Activated CD4-positive, alpha-beta memory T cell treated with anti-CD3 and anti-CD28 coated beads, Interleukin-2, amount 10 ng/mL, durations not matched to agents 7 days and 5 days (primary cell): ENCODE data around the gene ILF3. TPM values are rescaled to one million over a fixed set of nuclear protein-coding genes. Genes with fewer than 3 reads are reported as not detected.

ENCODE experiments used
- CTCF ChIA-PET: fragments of 350-600 bp; sonication (Branson Sonifier 250); formaldehyde crosslinking; loops from one replicate; lab custom pipeline; 2021; ENCODE audit warnings: antibody characterized with exemption, inconsistent platforms; lab: Charles Lee
- POLR2A ChIA-PET: fragments of 350-600 bp; sonication (Branson Sonifier 250); formaldehyde crosslinking; loops from one replicate; lab custom pipeline; 2021; ENCODE audit warnings: antibody characterized with exemption; lab: Charles Lee
- DNase-seq: peaks from one replicate; pipeline ENCODE4 v3.0.0-alpha.2; 2020
- H3K27ac Mint-ChIP-seq: one replicate; pipeline ENCODE4 v1.8.0; 2021; ENCODE audit warnings: mild to moderate bottlenecking, mixed read lengths
- H3K27me3 Mint-ChIP-seq: one replicate; pipeline ENCODE4 v1.8.0; 2021; ENCODE audit warnings: mixed read lengths
- H3K36me3 Mint-ChIP-seq: one replicate; pipeline ENCODE4 v1.8.0; 2021; ENCODE audit warnings: low read depth, mixed read lengths
- H3K4me1 Mint-ChIP-seq: one replicate; pipeline ENCODE4 v1.8.0; 2021; ENCODE audit warnings: mixed read lengths
- H3K4me3 Mint-ChIP-seq: one replicate; pipeline ENCODE4 v1.8.0; 2021; ENCODE audit warnings: mild to moderate bottlenecking, mixed read lengths
- H3K9me3 Mint-ChIP-seq: one replicate; pipeline ENCODE4 v1.8.0; 2021; ENCODE audit warnings: mixed read lengths
- total RNA-seq, 2 experiments: library from RNA; stranded (reverse); gene quantifications; one replicate each; pipeline ENCODE4 v1.2.3, GENCODE V29; 2021

ILF3 gene
- total RNA-seq, 2 experiments from 2014 or later, result 301 to 324 TPM

DNA sequence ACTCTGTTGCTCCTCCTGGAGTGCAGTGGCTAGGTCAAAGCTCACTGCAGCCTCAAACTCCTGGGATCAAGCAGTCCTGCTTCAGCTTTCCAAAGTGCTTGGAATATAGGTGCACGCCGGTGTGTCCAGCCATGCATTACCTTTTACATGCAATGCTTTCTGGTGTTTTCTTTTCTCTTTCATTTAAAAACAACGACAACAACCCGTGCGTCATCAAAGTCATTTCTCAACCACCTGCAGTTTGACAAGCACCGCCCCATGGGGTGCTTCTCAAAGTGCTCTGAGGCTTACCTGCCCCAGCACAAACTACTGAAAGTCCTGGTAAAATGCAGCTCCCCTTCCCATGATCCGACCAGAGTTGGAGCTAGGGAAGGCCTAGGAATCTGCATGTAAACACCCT is 54.1 kb downstream of the ILF3 start:
- ChIA-PET CTCF (interaction anchor here (1.6 kb wide), 1 partner anchor 9 kb away, joined by 4 read pairs; the partner anchor contains the start of gene DNM2), POLR2A (no interaction called here)
- H3K4me3 Mint-ChIP-seq, result no peak overlapping the region
- H3K27me3 Mint-ChIP-seq, result no peaks in the 10 kb centered on the region
- no peak for DNase-seq
- H3K4me1 Mint-ChIP-seq, result no peaks in the 10 kb centered on the region
- H3K36me3 Mint-ChIP-seq, result no peaks in the 10 kb centered on the region
- no peak overlapping the region for H3K27ac Mint-ChIP-seq
- no peaks in the 10 kb centered on the region for H3K9me3 Mint-ChIP-seq

DNA sequence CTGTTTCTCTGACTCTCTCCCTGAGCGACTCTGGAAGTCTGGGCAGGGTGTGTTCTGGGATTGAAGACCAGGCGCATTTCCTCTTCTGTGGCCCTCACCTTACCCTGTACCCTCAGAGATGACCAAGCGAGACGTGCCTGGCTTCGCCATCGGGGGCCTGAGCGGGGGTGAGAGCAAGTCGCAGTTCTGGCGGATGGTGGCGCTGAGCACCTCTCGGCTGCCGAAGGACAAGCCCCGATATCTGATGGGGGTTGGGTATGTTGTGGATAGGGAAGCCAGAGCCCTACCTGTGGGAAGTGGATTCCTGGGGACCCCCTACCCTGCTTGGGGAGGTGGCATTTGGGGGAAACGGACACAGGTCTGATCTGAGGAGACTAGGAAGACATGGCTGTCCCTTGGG is 57.9 kb downstream of the ILF3 start:
- ChIA-PET CTCF (no interaction called here), POLR2A (no interaction called here)
- Mint-ChIP-seq H3K9me3 (no peaks in the 10 kb centered on the region), H3K4me1 (peaks cover 7% of the 10 kb centered on the region), H3K4me3 (no peak overlapping the region), H3K27ac (no peak overlapping the region), H3K27me3 (no peaks in the 10 kb centered on the region), H3K36me3 (peaks cover 5% of the 10 kb centered on the region)
- no peak for DNase-seq

DNA sequence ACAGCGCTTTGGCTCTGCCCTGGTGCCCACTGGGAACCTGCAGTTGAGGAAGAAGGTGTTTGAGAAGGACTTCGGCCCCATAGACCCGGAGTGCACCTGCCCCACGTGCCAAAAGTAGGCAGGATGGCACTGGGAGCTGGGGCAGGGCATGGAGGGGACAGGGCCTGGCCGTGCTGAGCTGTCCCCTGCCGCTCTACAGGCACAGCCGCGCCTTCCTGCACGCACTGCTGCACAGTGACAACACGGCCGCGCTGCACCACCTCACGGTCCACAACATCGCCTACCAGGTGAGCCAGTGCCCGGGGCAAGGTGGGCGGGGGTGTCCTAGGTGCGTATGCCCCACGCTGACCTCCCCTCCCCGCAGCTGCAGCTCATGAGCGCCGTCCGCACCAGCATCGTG is 58.6 kb downstream of the ILF3 start:
- no peak for DNase-seq
- Mint-ChIP-seq H3K27ac (no peak overlapping the region), H3K36me3 (peaks cover 5% of the 10 kb centered on the region), H3K4me1 (peaks cover 11% of the 10 kb centered on the region), H3K9me3 (no peaks in the 10 kb centered on the region), H3K4me3 (no peak overlapping the region), H3K27me3 (no peaks in the 10 kb centered on the region)
- CTCF ChIA-PET, result no interaction called here
- POLR2A ChIA-PET, result no interaction called here

DNA sequence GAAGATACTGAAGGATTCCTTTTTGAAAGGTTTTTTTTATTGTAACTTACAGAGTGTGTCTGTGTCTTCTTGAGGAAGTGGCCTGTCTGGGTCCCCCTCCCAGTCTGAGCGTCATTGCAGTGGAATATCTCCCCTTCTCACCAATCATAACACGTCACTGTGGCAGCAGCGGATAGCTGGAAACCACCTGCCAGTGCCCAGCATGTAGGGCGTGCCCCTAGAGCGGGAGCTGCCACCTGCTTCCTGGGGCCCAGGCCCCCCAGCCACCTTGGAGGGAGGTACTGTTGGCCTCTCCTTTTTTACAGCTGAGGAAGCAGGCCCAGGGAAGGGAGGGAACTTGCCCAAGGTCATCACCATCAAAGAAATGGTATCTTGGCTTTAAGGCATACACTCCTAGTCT is 59.2 kb downstream of the ILF3 start:
- DNase-seq, result no peak
- H3K27ac Mint-ChIP-seq, result no peak overlapping the region
- H3K27me3 Mint-ChIP-seq, result no peaks in the 10 kb centered on the region
- no peaks in the 10 kb centered on the region for H3K9me3 Mint-ChIP-seq
- POLR2A ChIA-PET, result no interaction called here
- CTCF ChIA-PET, result interaction anchor here (1.1 kb wide), 1 partner anchor 107 kb away, joined by 3 read pairs; no protein-coding TSS in a partner anchor
- H3K4me1 Mint-ChIP-seq, result peaks cover 11% of the 10 kb centered on the region
- no peak overlapping the region for H3K4me3 Mint-ChIP-seq
- H3K36me3 Mint-ChIP-seq, result peaks cover 5% of the 10 kb centered on the region

DNA sequence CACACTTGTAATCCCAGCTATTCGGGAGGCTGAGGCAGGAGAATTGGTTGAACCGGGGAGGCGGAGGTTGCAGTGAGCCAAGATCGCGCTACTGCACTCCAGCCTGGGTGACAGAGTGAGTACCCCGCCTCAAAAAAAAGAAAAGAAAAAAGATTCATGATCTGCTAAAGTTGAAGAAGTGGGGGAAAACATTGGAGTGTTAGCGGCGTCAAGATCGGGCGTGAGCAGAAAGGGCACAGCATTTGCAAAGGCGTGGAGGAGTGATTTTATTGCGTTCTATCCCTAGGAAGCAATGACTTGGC is 62.9 kb downstream of the ILF3 start:
- CTCF ChIA-PET, result interaction anchor here (0.5 to 4.9 kb wide), 36 partner anchors 8 to 224 kb away, joined by 3 to 138 read pairs (median 6); partner anchors contain the start of genes QTRT1 and TMED1
- peak overlapping the region; percentile 80 for H3K27ac Mint-ChIP-seq
- peak overlapping the region; percentile 99 for H3K4me3 Mint-ChIP-seq
- H3K36me3 Mint-ChIP-seq, result peaks cover 10% of the 10 kb centered on the region
- no peak for DNase-seq
- POLR2A ChIA-PET, result interaction anchor here (0.9 to 4.1 kb wide), 17 partner anchors 11 to 156 kb away, joined by 3 to 32 read pairs (median 7); partner anchors contain the start of genes QTRT1 and TMED1
- no peaks in the 10 kb centered on the region for H3K27me3 Mint-ChIP-seq
- peaks cover 32% of the 10 kb centered on the region for H3K4me1 Mint-ChIP-seq
- H3K9me3 Mint-ChIP-seq, result no peaks in the 10 kb centered on the region

DNA sequence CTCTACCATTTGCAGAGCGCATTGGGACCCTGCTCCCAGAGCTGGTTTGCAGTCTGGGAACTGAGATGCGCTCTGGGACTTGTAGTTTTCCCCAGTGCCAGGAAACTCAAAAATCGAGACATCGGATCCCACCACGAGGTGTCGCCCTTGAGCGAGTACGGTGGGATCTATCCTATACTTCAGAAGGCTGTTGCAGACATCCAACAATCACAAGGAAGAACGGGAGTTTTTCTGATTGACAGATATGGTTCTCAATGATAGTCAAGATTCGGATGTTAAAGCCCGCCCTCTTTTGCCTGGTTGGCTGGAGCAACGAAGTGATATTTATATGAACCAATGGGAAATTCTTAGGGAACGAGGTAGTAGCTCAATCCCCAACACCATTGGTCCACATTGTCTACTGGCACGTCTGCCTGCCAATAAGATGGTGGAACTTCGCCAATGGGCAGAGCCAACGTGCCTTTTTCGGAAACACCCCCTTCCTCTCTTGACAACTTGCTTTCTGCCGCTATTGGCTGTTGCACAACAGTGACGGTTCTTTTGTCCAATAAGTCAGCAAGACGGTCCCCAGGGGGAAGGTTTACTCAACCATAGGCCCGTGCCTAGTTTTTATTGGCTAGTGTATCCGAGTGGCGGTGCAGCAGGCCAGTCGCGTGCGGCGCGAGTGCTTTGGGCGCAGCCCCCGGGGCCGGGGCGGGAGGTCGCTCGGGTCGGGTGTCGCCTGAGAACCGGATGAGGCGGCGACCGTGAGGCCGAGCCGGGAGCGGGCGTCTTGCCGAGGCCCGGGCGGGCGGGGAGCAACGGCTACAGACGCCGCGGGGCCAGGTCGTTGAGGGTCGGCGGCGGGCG is 63.4 kb downstream of the ILF3 start, which contains the start of gene DNM2:
Gene DNM2, plus strand, starts transcription at position 724 of the 849 bp plus-strand sequence. CDS start 164 bp downstream, outside the sequence.
- H3K4me1 Mint-ChIP-seq, result peaks cover 34% of the 10 kb centered on the region
- no peaks in the 10 kb centered on the region for H3K27me3 Mint-ChIP-seq
- H3K27ac Mint-ChIP-seq, result peak within 1 kb of the TSS; percentile 86
- peak within 1 kb of the TSS; percentile 99 for H3K4me3 Mint-ChIP-seq
- peaks cover 12% of the 10 kb centered on the region for H3K36me3 Mint-ChIP-seq
- ChIA-PET CTCF (interaction anchor here (0.5 to 4.9 kb wide), 42 partner anchors 9 to 338 kb away, joined by 3 to 138 read pairs (median 5); partner anchors contain the start of genes QTRT1, TMED1 and TYK2), POLR2A (interaction anchor here (0.9 to 4.1 kb wide), 30 partner anchors 10 to 376 kb away, joined by 3 to 32 read pairs (median 6); partner anchors contain the start of genes QTRT1 and TMED1)
- H3K9me3 Mint-ChIP-seq, result no peaks in the 10 kb centered on the region
- peak; percentile 98 for DNase-seq

DNA sequence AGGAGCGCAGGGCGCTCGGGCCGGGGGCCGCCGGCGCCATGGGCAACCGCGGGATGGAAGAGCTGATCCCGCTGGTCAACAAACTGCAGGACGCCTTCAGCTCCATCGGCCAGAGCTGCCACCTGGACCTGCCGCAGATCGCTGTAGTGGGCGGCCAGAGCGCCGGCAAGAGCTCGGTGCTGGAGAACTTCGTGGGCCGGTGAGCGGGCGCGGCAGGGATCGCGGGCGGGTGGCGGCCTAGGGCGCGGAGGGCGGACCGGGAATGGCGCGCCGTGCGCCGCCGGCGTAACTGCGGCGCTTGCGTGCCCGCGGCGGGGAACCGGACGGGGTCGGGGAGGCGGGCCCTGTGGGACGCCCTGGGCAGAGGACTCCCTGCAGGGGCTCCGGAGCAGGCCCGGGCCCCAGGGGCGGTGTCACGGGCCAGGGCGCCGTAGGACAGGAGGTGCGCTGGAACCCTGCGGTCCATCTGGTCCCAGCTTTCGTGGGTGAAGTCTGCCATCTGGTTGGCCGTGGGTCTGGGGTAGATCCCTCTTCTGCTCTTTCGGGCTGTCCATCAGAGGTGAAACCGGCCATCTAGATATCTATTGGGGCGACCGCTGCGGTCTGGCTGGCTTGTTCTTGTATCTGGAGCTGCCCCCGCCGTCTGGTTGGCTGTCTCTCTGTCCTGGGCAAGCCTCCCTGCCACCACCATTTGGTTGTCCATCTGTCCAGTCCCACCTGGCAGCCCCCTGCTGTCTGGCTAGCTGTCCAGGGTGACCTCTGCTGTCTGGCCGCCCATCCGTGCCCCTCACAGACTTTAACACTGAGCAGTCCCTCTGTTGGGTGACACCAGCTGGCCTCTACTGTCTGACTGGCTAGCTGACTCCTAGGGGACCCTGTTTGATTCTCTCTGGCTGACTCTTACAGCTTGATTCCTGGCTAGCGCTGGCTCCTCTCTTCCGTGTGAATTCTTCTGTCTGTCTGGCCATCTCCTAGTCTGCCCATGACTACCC is 64.4 kb downstream of the ILF3 start:
- no peaks in the 10 kb centered on the region for H3K27me3 Mint-ChIP-seq
- H3K27ac Mint-ChIP-seq, result peak overlapping the region; percentile 86
- DNase-seq, result peak; percentile 64
- POLR2A ChIA-PET, result interaction anchor here (0.7 to 4.1 kb wide), 31 partner anchors 9 to 375 kb away, joined by 3 to 32 read pairs (median 5); partner anchors contain the start of genes QTRT1 and TMED1
- no peaks in the 10 kb centered on the region for H3K9me3 Mint-ChIP-seq
- peaks cover 37% of the 10 kb centered on the region for H3K4me1 Mint-ChIP-seq
- CTCF ChIA-PET, result interaction anchor here (0.6 to 4.9 kb wide), 38 partner anchors 10 to 339 kb away, joined by 3 to 138 read pairs (median 5); partner anchors contain the start of genes QTRT1, TMED1 and TYK2
- peaks cover 14% of the 10 kb centered on the region for H3K36me3 Mint-ChIP-seq
- H3K4me3 Mint-ChIP-seq, result peak overlapping the region; percentile 99

DNA sequence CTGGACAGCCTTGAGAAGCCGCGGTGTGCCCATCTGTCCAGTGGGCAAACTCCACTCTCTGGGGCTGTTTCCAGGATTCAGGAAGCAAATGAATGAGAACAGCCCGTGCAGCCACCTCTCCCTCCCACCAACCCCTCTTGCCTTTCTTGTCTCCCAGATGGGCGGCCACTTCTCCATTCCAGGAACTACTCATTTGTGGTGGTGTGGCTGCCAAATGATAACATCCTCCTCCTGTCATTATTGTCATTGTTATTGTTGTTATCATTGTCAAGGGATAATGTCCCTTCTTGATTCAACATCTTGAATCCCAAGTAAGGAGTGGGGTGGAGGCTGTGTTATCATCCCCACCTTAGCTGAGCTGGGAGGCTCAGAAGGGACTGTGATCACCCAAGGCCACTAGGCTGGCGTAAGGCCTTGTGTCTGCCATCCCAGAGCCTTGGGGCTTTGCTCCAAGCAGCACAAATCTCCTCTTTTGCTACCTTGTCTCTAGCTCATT is 65.4 kb downstream of the ILF3 start:
- DNase-seq, result peak; percentile 22
- no peaks in the 10 kb centered on the region for H3K27me3 Mint-ChIP-seq
- H3K27ac Mint-ChIP-seq, result peak overlapping the region; percentile 86
- ChIA-PET POLR2A (interaction anchor here (0.7 to 4.1 kb wide), 11 partner anchors 12 to 142 kb away, joined by 3 to 32 read pairs (median 12); partner anchors contain the start of genes QTRT1 and TMED1), CTCF (interaction anchor here (0.7 to 4.9 kb wide), 6 partner anchors 12 to 145 kb away, joined by 3 to 138 read pairs (median 14); partner anchors contain the start of gene TMED1)
- H3K36me3 Mint-ChIP-seq, result peaks cover 17% of the 10 kb centered on the region
- H3K9me3 Mint-ChIP-seq, result no peaks in the 10 kb centered on the region
- peaks cover 38% of the 10 kb centered on the region for H3K4me1 Mint-ChIP-seq
- H3K4me3 Mint-ChIP-seq, result peak overlapping the region; percentile 99

DNA sequence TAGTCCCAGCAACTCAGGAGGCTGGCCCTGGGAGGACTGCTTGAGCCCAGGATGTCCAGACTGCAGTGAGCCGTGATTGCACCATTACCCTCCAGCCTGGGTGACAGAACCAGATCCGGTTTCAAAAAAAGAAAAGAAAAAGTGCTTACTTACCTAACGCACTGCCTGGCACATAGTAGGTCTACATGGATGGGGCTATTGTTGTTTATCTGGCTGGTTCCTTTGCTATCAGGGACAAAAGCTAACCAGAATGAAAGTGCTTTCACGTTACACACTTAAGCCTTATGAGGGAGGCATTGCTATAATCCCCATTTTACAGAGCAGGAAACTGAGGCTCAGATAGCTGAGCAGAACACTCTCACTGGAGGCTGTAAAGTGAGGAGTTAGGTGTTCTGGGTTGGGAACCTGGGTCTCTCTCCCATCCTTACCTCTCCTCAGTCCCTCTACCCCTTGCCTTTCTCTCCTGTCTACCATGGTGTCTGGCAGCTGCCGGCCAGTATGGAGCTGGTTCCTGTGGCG is 66.5 kb downstream of the ILF3 start:
- no peaks in the 10 kb centered on the region for H3K9me3 Mint-ChIP-seq
- ChIA-PET CTCF (interaction anchor here (4.9 kb wide), 1 partner anchor 144 kb away, joined by 138 read pairs; no protein-coding TSS in a partner anchor), POLR2A (interaction anchor here (3.2 kb wide), 1 partner anchor 42 kb away, joined by 16 read pairs; no protein-coding TSS in a partner anchor)
- no peaks in the 10 kb centered on the region for H3K27me3 Mint-ChIP-seq
- peaks cover 42% of the 10 kb centered on the region for H3K4me1 Mint-ChIP-seq
- no peak for DNase-seq
- H3K27ac Mint-ChIP-seq, result no peak overlapping the region
- no peak overlapping the region for H3K4me3 Mint-ChIP-seq
- peaks cover 25% of the 10 kb centered on the region for H3K36me3 Mint-ChIP-seq

DNA sequence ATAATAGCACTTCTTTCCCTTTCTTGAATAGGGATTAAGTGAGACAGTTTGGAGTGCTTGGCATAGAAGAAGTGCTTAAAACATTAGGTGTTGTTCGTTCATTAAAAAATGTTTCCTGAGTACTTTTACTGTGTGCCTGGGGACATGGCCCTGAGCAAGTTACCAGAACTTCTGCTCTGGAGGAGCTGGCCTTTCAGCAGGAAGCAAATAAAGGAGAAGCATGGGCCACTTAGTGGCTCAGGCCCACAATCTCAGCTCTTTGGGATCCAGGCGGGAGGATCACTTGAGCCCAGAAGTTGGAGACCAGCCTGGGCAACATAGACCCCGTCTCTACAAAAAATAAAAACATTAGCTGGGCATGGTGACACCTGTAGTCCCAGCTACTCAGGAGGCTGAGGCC is 69.4 kb downstream of the ILF3 start:
- ChIA-PET POLR2A (no interaction called here), CTCF (interaction anchor here (1.2 kb wide), 1 partner anchor 135 kb away, joined by 7 read pairs; no protein-coding TSS in a partner anchor)
- Mint-ChIP-seq H3K27me3 (no peaks in the 10 kb centered on the region), H3K4me1 (peaks cover 50% of the 10 kb centered on the region), H3K4me3 (no peak overlapping the region), H3K9me3 (no peaks in the 10 kb centered on the region), H3K27ac (no peak overlapping the region), H3K36me3 (peaks cover 44% of the 10 kb centered on the region)
- DNase-seq, result no peak

DNA sequence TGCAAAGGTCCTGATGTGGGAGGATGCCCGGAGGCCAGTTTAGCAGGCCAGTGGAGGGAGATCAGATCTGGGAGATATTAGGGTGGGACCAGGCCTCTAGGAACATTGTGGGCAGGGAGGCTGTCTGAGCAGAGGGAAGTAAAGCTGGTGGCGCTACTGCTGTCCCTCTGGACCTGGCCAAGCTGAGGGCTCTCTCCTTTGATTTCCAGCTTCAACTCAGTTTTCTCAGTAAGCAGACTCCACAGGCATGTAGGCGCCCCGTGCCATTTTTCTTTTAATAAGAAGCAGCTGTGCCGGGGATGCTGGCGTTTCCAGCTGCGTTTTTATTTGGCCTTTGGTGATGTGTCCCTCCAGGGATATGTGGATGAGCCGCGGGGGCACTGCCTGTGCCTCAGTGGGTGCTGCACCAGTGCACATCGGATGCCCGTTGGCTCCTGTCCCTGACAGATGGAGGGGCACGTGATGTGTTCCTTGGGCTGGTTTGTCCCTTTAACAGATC is 70.5 kb downstream of the ILF3 start:
- Mint-ChIP-seq H3K4me1 (peaks cover 52% of the 10 kb centered on the region), H3K9me3 (no peaks in the 10 kb centered on the region), H3K4me3 (no peak overlapping the region), H3K36me3 (peaks cover 42% of the 10 kb centered on the region), H3K27ac (no peak overlapping the region), H3K27me3 (no peaks in the 10 kb centered on the region)
- POLR2A ChIA-PET, result no interaction called here
- CTCF ChIA-PET, result interaction anchor here (0.5 kb wide), 1 partner anchor 134 kb away, joined by 3 read pairs; no protein-coding TSS in a partner anchor
- DNase-seq, result no peak
